ENCODE measurements around the gene HIF1A.

DNA sequence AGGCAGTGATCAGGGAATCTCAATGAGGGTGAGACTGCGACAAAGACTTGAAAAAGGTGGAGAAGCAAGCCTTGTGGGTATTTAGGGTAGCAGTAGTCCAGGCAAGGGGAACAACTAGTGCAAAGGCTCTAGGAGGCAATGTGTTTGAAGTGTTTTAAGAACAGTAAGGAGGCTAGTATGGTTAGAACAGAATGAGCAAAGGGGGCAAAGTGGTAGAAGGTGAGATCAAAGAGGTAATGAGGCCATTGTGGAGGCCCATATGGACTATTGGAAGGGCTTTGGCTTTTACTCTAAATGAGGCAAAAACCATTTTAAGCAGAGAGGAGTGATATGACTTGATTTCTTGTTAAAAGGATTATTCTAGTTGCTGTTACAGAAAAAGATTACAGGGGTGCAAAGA, 16.8 kb downstream of the HIF1A start:
- TF ChIP-seq, protein P1, sequence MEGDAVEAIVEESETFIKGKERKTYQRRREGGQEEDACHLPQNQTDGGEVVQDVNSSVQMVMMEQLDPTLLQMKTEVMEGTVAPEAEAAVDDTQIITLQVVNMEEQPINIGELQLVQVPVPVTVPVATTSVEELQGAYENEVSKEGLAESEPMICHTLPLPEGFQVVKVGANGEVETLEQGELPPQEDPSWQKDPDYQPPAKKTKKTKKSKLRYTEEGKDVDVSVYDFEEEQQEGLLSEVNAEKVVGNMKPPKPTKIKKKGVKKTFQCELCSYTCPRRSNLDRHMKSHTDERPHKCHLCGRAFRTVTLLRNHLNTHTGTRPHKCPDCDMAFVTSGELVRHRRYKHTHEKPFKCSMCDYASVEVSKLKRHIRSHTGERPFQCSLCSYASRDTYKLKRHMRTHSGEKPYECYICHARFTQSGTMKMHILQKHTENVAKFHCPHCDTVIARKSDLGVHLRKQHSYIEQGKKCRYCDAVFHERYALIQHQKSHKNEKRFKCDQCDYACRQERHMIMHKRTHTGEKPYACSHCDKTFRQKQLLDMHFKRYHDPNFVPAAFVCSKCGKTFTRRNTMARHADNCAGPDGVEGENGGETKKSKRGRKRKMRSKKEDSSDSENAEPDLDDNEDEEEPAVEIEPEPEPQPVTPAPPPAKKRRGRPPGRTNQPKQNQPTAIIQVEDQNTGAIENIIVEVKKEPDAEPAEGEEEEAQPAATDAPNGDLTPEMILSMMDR (IDR thresholded peaks at IDR 0.05): no peak
- TF ChIP-seq ZFX (IDR thresholded peaks at IDR 0.05; ENCODE audit: borderline replicate concordance): no peak

All from 22Rv1 (cell line).